ENCODE data around the gene IDUA. TPM values are rescaled to one million over a fixed set of nuclear protein-coding genes. Genes with fewer than 3 reads are reported as not detected.
A peak's percentile ranks its signal among the peaks of the same experiment; 100 is the strongest.

Gene IDUA
- total RNA-seq, 3 donors from 2014 or later = 29.7 to 45.7 (median 33.4) TPM

DNA sequence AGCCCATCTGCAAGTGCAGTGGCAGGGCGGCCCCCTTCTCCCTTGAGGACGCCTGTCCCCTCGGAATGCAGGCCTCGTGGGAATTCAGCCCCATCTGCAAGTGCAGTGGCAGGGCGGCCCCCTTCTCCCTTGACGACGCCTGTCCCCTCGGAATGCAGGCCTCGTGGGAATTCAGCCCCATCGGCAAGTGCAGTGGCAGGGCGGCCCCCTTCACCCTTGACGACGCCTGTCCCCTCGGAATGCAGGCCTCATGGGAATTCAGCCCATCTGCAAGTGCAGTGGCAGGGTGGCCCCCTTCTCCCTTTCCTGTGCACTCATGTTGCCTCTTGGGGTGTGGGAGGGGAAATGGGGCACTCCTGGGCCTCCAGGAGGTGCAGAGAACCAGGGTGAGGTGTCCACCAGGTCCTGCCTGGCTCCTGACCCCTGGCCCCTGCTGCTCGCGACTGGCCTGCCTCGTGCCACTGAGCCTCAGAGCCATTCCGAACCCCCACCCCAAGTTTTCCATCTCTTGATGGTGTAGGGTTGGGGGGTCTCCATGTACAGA, 13.1 kb downstream of the IDUA start:
- Histone ChIP-seq H3K9me3 (no peaks in the 10 kb centered on the region), H3K36me3 (ENCODE audit: low read depth) (no peaks in the 10 kb centered on the region), H3K4me3 (no peak overlapping the region), H3K4me1 (ENCODE audit: low read depth) (peaks cover 24% of the 10 kb centered on the region)
- DNase-seq (no peak), ATAC-seq (no peak)
- intact Hi-C loops (cut with DNase I, micrococcal nuclease) = no loop called here
- TF ChIP-seq, protein P1, sequence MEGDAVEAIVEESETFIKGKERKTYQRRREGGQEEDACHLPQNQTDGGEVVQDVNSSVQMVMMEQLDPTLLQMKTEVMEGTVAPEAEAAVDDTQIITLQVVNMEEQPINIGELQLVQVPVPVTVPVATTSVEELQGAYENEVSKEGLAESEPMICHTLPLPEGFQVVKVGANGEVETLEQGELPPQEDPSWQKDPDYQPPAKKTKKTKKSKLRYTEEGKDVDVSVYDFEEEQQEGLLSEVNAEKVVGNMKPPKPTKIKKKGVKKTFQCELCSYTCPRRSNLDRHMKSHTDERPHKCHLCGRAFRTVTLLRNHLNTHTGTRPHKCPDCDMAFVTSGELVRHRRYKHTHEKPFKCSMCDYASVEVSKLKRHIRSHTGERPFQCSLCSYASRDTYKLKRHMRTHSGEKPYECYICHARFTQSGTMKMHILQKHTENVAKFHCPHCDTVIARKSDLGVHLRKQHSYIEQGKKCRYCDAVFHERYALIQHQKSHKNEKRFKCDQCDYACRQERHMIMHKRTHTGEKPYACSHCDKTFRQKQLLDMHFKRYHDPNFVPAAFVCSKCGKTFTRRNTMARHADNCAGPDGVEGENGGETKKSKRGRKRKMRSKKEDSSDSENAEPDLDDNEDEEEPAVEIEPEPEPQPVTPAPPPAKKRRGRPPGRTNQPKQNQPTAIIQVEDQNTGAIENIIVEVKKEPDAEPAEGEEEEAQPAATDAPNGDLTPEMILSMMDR (IDR thresholded peaks at IDR 0.05) = no peak

DNA sequence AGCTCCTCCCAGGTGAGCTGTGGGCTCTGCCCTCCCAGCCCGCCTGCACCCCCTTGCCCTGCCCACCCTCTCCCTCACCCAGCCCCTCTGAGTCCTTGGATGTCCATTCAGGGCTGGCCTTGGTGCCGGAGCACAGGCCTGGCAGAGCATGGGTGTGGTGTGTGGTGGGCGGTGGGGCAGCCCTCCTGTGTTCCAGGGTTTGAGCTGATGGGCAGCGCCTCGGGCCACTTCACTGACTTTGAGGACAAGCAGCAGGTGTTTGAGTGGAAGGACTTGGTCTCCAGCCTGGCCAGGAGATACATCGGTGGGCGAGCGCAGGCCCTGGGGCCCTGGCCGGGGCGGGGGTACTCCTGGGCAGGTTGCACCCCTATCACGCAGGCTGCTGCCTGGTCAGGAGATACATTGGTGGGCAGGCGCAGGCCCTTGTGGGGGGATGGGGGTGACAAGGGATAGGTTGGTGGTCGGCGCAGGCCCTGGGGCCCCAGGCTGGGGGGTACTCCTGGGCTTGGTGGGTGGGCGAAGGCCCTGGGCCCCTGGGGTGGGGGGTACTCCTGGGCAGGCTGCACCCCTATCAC, 13.9 kb downstream of the IDUA start:
- intact Hi-C loops (cut with DNase I, micrococcal nuclease) = no loop called here
- H3K36me3 ChIP-seq (ENCODE audit: low read depth) = no peaks in the 10 kb centered on the region
- H3K9me3 ChIP-seq = no peaks in the 10 kb centered on the region
- ATAC-seq = no peak
- TF ChIP-seq, protein P1 (IDR thresholded peaks at IDR 0.05) = no peak
- peaks cover 24% of the 10 kb centered on the region for H3K4me1 ChIP-seq (ENCODE audit: low read depth)
- no peak overlapping the region for H3K4me3 ChIP-seq
- no peak for DNase-seq

DNA sequence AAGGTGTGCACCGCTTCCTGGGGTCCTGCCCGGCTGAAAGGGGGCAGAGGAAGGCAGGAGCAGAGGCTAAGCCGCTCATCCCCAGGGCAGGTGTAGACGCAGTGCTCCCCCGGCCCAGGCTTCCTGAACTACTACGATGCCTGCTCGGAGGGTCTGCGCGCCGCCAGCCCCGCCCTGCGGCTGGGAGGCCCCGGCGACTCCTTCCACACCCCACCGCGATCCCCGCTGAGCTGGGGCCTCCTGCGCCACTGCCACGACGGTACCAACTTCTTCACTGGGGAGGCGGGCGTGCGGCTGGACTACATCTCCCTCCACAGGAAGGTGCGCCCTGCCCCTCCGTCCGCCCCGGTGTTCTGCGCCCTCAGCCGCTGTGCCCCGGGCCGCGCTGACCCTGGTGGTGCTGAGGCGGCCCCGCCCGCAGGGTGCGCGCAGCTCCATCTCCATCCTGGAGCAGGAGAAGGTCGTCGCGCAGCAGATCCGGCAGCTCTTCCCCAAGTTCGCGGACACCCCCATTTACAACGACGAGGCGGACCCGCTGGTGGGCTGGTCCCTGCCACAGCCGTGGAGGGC, 14.8 kb downstream of the IDUA start:
- Histone ChIP-seq H3K9me3 (no peaks in the 10 kb centered on the region), H3K36me3 (ENCODE audit: low read depth) (no peaks in the 10 kb centered on the region), H3K4me1 (ENCODE audit: low read depth) (peaks cover 22% of the 10 kb centered on the region), H3K4me3 (no peak overlapping the region)
- intact Hi-C loops (cut with DNase I, micrococcal nuclease) = no loop called here
- DNase-seq = peak in 1 of 3 donors; percentile 32
- TF ChIP-seq, protein P1 (IDR thresholded peaks at IDR 0.05) = no peak
- ATAC-seq = no peak

- no peaks in the 10 kb centered on the region for H3K9me3 ChIP-seq
- DNase-seq (peak in 1 of 3 donors; percentile 61), ATAC-seq (peak; percentile 51)
- no peak overlapping the region for H3K4me3 ChIP-seq
- intact Hi-C loops (cut with DNase I, micrococcal nuclease) = no loop called here
- H3K36me3 ChIP-seq (ENCODE audit: low read depth) = no peaks in the 10 kb centered on the region
- TF ChIP-seq, protein P1 (IDR thresholded peaks at IDR 0.05) = no peak
- H3K4me1 ChIP-seq (ENCODE audit: low read depth) = peaks cover 16% of the 10 kb centered on the region
These were observed 15.3 kb downstream of the IDUA start for GRCh38 chr4:1002131-1002630.

- peak; percentile 6 for ATAC-seq
- intact Hi-C loops (cut with DNase I, micrococcal nuclease) = no loop called here
These were observed 15.9 kb downstream of the IDUA start for GRCh38 chr4:1002631-1003251.

More at GRCh38 chr4:1002631-1003251, 15.9 kb downstream of the IDUA start:
- TF ChIP-seq, protein P1 (IDR thresholded peaks at IDR 0.05) = no peak
- no peak for DNase-seq
- H3K4me3 ChIP-seq = no peak overlapping the region
- H3K4me1 ChIP-seq (ENCODE audit: low read depth) = peaks cover 12% of the 10 kb centered on the region
- no peaks in the 10 kb centered on the region for H3K36me3 ChIP-seq (ENCODE audit: low read depth)
- H3K9me3 ChIP-seq = no peaks in the 10 kb centered on the region
